Activated CD8-positive, alpha-beta T cell treated with anti-CD3 and anti-CD28 coated beads, Interleukin-2, amount 10 ng/mL, durations not matched to agents 7 days and 5 days (primary cell): ENCODE measurements around the gene LINC00632. TPM values are rescaled to one million over a fixed set of nuclear protein-coding genes. Genes with fewer than 3 reads are reported as not detected.

ENCODE experiments used
- ATAC-seq: fragments of 150-1000 bp; cut with Tn5 transposase; one replicate; pipeline ENCODE4 v1.10.0; 2021; ENCODE audit warnings: moderate library complexity
- CTCF ChIA-PET: fragments of 350-600 bp; sonication (Branson Sonifier 250); formaldehyde crosslinking; loops from one replicate; lab custom pipeline; 2021; ENCODE audit warnings: antibody characterized with exemption; lab: Charles Lee
- POLR2A ChIA-PET: fragments of 350-600 bp; sonication (Branson Sonifier 250); formaldehyde crosslinking; loops from one replicate; lab custom pipeline; 2021; ENCODE audit warnings: antibody characterized with exemption; lab: Charles Lee
- DNase-seq: peaks from one replicate; pipeline ENCODE4 v3.0.0-alpha.2; 2020
- H3K27ac Mint-ChIP-seq: one replicate; pipeline ENCODE4 v1.8.0; 2021; ENCODE audit warnings: mild to moderate bottlenecking, mixed read lengths
- H3K27me3 Mint-ChIP-seq: one replicate; pipeline ENCODE4 v1.8.0; 2021; ENCODE audit warnings: low read depth, mixed read lengths
- H3K36me3 Mint-ChIP-seq: one replicate; pipeline ENCODE4 v1.8.0; 2021; ENCODE audit warnings: low read depth, mixed read lengths
- H3K4me1 Mint-ChIP-seq: one replicate; pipeline ENCODE4 v1.8.0; 2021; ENCODE audit warnings: low read depth, mixed read lengths
- H3K4me3 Mint-ChIP-seq: one replicate; pipeline ENCODE4 v1.8.0; 2021; ENCODE audit warnings: mild to moderate bottlenecking, mixed read lengths
- H3K9me3 Mint-ChIP-seq: one replicate; pipeline ENCODE4 v1.8.0; 2022; ENCODE audit warnings: mixed read lengths; ENCODE audit not compliant: insufficient read depth
- total RNA-seq, 2 experiments: library from RNA; stranded (reverse); gene quantifications; one replicate each; pipeline ENCODE4 v1.2.3, GENCODE V29; 2021

Gene LINC00632
- total RNA-seq, 2 experiments from 2014 or later = 0.31 to 0.79 TPM

GRCh38 chrX:140836874-140837273 is 127.3 kb downstream of the LINC00632 start:
- Mint-ChIP-seq H3K9me3 (no peaks in the 10 kb centered on the region), H3K4me1 (no peaks in the 10 kb centered on the region), H3K4me3 (no peak overlapping the region), H3K27me3 (no peaks in the 10 kb centered on the region), H3K27ac (no peak overlapping the region), H3K36me3 (no peaks in the 10 kb centered on the region)
- DNase-seq = no peak
- no peak for ATAC-seq
- POLR2A ChIA-PET = no interaction called here
- CTCF ChIA-PET = interaction anchor here (1.4 kb wide), 1 partner anchor 75 kb away, joined by 4 read pairs; no protein-coding TSS in a partner anchor

Other genes starting within 250 kb of the LINC00632 start
- not detected for gene SOX3, start 204.7 kb upstream of the LINC00632 start, total RNA-seq